GM12875 (cell line): ENCODE results near the gene CLIC3.

Source experiments
- H3K4me3 ChIP-seq: one replicate; pipeline ENCODE4 v1.5.1; 2011; ENCODE audit warnings: low read depth, low read length, control low read depth
- TF ChIP-seq, protein P1 (sequence below): IDR thresholded peaks from 2 replicates; pipeline ENCODE4 v1.5.1; 2011; ENCODE audit warnings: low read depth, mild to moderate bottlenecking, control low read depth, inconsistent platforms, low read length, moderate library complexity, borderline replicate concordance; ENCODE audit not compliant: insufficient read depth

Gene CLIC3

DNA sequence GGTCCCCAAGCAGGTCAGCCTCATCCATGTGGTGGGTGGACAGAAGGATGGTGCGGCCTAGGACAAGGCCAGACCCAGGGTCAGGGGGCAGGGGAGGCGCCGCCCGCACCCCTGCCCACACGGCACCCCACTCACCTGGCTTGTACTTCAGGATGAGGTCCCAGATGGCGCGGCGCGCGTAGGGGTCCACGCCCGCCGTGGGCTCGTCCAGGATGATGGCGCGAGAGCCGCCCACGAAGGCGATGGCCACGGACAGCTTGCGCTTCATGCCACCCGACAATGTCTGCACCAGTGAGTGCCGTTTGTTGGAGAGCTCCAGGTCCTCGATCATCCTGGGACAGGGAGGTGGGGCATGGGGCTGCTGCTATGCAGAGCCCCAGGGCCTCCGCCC lies 19.2 kb upstream of the CLIC3 start:
- no peak overlapping the region for H3K4me3 ChIP-seq
- TF ChIP-seq, protein P1, sequence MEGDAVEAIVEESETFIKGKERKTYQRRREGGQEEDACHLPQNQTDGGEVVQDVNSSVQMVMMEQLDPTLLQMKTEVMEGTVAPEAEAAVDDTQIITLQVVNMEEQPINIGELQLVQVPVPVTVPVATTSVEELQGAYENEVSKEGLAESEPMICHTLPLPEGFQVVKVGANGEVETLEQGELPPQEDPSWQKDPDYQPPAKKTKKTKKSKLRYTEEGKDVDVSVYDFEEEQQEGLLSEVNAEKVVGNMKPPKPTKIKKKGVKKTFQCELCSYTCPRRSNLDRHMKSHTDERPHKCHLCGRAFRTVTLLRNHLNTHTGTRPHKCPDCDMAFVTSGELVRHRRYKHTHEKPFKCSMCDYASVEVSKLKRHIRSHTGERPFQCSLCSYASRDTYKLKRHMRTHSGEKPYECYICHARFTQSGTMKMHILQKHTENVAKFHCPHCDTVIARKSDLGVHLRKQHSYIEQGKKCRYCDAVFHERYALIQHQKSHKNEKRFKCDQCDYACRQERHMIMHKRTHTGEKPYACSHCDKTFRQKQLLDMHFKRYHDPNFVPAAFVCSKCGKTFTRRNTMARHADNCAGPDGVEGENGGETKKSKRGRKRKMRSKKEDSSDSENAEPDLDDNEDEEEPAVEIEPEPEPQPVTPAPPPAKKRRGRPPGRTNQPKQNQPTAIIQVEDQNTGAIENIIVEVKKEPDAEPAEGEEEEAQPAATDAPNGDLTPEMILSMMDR, result no peak

DNA sequence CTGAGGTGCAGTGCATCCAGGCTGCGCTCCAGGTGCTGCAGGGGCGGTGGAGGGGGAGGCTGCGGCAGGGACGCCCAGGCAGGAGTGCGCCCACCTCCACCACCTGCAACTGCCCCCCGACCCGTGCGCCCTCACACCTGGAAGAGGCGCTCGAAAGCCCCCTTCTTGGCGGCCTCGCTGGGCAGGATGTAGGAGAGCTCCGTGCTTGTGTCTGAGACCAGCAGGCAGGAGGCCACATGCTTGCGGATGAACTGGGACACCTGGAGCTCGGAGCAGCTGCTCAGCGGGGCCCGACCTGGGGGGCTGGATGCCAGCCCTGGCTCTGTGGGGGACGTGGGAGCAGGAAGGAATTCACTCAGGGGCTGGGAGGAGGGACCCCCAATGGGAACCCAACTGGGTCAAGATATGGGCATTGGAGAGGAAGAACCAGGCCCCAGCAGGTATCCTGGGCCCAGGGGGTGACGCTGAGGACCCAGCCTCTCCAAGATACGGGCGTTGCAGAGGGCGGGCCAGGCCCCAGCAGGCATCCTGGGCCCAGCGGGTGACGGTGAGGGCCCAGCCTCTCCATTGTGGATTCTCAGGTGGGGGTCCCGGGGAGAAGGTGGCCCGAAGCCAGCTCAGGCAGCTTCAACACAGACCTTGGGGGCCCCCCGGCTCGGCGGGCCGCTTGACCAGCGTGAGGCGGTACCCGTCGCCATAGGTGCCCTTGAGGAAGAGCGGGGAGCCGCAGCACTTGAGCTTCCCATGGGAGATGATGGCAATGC lies 18.6 kb upstream of the CLIC3 start:
- TF ChIP-seq, protein P1, result no peak
- no peak overlapping the region for H3K4me3 ChIP-seq

DNA sequence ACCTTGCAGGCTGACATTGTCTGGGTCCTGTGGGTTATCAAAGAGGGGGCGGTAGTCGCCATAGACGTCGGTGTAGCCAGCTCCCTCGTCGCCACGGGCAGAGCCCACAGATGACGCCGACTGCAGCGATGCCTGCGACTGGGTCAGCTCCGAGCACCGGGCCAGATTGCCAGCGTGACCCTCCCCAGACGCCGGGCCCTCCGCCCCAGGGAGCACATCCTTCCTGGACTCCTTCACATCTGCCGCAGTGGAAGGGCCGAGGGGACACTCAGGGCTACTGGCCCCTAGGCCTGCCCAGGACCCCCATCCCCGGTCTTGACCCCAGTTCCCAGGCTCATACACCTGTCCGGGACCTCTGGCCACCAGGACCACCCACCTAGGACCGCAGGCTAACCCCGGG lies 17.8 kb upstream of the CLIC3 start:
- TF ChIP-seq, protein P1, result no peak
- no peak overlapping the region for H3K4me3 ChIP-seq

DNA sequence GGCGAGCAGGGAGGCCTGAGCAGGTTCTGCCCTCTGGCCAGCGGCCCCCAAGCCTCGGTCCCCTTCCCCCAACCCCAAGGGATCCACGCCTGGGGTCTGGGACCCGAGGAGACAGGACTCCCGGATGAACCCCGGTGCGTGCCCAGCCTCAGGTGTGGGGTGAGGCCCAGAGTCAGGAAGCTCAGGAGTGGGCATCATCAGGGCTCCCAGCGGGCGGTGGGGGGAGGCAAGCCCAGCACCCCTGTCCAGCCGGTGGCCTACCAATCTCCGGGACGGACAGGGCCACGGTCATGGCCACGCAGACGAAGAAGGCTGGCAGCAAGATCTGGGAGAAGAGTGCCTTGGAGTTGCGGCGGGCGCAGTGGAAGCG lies 17.2 kb upstream of the CLIC3 start:
- TF ChIP-seq, protein P1, result no peak
- H3K4me3 ChIP-seq, result no peak overlapping the region

DNA sequence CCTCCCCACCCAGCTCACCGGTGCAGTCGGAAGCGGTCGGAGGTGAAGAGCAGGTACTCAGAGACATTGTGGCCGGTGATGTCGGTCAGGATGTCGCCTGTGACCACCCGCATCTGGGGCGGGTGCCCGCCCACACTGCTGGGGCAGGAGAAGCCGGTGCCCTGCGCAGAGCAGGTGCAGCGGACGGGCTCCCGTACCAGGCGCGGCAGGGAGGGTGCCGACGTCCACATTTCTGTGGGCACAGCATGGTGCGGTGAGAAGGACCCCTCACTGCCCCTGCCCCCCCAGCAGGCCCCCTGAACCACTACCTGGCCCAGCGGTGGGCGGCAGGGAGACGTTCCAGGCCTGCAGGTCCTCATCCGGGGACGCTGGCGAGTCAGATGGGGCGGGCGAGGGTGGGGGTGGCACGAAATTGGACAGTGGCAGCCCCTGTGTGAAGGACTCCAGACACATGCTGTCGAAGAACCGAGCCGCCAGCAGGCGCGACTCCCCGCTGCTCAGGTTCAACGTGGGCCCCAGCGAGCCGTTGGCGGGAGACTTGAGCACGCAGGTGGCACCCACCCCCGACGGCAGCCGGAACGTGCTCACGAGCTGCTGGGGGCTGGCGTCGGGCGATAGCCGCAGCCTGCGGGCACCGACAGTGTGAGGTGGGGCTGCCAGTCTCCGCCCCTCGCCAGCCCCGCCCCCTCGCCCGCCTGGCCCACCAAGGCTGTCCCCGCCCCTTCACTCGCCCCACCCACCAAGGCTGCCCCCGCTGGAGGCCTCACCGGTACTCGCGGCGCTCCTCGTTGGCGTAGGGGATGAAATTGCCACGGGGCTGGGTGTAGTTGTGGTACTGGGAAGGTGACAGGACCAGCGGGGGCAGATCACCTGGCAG lies 16.6 kb upstream of the CLIC3 start:
- no peak overlapping the region for H3K4me3 ChIP-seq
- TF ChIP-seq, protein P1, result no peak

DNA sequence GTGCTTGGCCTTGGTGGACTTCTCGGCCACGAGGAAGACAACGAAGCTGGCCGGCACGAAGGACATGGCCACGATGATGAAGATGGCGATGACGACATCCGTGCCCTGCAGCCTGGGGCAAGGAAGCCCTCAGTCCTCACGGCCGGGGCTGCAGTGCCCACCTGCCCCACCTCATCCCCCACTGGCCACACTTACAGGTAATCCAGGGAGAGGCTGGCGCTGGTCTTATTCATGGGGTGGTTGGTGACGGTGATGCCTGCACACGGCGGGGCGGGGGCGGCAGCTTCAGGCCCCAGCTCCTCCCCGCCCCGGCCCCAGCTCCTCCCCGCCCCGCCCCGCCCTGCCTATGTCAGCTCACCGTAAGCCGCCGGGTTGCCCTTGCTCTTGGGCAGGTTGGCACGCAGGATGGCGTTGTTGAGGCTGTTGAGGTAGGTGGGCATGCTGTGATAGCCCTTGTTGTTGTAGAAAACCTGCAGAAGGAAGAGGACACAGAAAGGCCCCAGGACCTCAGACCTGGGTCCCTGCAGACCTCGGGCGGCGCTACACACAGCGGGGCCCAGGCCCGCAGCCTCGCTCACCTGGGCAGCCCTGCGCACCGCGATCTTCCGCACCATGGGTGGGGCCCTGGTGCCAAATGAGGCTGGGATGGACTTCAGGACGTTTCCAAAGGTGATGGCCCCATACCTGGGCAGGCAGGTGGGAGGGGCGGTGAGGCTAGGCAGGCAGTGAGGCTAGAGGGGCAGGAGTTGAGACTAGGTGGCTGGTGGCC lies 15.7 kb upstream of the CLIC3 start:
- TF ChIP-seq, protein P1, result no peak
- H3K4me3 ChIP-seq, result no peak overlapping the region
